ENCODE results near the gene ETS2.

ETS2 gene

DNA sequence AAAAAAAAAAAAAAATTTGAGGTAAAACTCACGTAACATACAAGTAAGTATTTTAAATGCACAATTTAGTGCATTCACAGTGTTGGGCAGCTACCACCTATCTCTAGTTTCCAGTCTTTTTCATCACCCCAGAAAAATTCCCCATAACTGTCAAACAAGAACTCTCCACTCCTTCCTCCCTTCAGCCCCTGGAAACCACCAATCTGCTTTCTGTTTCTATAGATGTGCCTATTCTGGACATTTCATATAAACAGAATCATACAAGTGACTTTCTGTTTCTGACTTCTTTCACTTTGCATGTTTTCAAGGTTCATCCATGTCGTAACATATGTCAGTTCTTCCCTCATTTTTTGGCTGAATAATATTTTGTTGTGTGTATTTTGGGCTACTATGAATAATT lies 24.9 kb upstream of the ETS2 start:
- DNase-seq (ENCODE audit: low spot score), result no peak

DNA sequence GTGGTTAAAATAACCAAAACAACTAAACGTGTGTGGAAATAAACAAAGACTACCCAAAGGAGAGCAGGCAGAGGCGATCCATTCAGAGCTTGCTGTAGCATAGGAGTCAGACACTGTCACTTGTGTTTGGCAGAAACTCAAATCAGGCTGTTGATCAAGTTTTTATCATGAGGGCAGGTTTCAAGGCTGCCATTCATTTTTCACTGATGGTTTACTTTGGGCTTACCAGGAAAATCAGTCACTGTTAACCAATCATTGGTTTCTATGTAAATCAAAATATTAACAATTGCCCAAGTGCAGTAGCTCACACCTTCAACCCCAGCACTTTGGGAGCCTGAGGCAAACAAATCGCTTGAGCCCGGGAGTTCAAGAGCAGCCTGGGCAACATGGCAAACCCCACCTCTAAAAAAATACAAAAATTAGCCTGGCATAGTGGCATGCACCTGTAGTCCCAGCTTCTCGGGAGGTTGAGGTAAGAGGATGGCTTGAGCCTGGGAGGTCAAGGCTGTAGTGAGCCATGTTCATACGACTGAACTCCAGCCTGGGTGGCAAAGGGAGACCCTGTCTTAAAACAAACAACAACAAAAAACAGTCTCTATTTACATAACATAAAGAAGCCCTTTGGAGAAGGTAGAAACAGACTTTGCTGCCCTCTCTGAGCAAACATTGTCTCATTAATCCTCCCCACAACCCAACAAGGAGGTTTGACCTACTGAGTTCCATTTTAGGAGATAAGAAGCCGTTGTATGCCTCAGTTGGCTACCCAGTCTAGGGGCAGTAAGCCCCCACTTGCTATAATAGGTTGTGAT lies 21.1 kb upstream of the ETS2 start:
- DNase-seq (ENCODE audit: low spot score), result no peak

DNA sequence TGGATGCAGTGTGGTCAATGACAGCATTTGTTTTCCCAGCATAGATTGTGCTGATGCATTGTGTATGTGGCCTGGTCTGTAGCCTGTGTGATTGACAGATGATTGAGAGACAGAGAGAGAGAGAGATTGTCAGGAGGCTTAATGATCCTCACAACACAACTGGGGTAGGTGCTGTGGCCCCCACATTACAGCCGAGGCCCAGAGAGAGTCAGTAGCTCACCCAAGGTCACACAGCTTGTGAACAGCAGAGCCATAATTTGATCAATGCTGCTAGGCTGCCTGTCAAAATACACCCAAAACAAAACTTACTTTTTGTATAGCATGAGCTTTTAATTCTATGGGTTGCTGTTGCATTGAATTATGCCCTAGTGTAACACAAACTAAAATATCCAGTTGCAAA lies 20.2 kb upstream of the ETS2 start:
- no peak for DNase-seq (ENCODE audit: low spot score)

DNA sequence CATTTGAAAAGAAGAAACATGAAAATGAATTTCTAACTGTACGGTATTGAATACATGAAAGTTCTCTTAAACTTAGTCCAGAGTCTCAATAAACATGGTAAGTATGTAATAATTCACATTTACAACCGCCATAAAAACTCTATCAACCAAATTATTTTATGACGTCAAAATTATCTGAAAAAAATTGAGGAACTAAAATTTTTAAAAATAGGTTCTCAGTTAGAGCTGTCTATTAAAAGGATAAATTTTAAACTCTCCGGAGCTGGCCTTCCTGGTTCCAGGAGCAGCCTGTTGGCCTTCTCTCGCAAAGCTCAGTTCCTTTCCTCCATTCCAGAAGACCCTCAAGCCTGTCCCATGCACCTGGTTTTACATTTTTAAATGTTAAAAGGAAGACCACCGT lies 18.7 kb upstream of the ETS2 start:
- no peak for DNase-seq (ENCODE audit: low spot score)

DNA sequence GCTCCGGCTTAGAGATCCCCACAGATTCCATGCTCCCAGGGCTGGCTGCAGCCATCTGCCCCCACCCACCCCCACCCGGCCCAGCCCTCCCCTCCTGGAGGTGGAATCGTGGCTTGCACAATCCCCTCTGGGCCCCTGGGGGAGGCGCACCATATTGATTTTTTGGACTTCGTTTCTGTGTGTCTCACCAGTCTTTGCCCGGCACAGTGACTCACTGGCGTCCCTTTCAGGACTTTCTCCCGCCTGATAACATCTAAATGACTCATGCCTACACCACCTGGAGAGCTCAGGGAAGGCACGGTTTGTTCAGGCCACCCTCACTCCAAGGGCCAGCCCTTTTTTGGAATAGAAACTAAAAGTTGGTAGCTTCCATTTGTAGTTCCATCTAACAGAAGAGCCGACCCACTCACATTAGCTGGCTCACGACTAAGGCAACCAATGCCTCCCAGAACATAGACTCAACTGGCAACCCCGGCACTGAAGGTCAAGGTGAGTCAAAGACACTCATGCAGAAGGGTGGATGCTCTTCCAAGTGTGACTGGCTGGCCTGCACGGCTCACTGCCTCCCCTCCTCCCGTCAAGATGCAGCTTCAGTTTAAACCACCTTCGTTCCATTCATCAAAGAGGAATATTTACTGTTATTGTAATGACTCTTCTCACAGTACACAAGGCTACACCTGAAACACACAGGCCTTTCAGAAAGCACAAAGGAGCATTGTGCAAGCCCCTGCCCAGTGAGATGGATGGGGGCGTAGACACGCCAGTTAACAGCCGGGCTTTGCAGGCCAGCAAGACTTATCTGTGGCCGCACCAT lies 18.1 kb upstream of the ETS2 start:
- no peak for DNase-seq (ENCODE audit: low spot score)

DNA sequence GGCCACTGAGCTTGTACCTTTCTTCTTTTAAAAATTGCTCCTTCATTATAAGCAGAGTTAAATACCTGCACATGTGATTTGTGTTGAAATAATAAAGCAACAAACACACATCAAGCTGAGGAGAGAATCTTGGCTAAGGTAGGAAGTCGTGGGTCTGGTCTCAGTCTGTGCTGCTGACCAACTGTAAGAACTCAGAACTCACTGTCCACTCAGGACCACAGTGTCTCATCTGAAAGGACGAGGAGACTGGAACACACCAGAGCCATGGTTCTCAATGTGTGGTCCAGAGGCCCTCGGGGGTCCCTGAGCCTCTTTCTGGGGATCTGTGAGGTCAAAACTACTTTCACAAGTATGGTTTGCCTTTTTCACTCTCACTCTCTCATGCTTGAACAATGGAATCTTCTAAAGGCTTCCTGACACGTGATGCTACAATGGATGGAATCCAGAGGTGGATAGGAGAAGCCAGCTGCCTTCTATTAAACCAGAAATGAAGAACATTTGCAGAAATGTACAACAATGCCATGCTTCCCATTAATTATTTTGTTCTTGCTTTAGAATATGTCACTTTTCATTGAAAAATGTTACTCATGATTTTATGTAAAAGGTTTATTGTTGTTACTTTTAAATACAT lies 17.3 kb upstream of the ETS2 start:
- no peak for DNase-seq (ENCODE audit: low spot score)

DNA sequence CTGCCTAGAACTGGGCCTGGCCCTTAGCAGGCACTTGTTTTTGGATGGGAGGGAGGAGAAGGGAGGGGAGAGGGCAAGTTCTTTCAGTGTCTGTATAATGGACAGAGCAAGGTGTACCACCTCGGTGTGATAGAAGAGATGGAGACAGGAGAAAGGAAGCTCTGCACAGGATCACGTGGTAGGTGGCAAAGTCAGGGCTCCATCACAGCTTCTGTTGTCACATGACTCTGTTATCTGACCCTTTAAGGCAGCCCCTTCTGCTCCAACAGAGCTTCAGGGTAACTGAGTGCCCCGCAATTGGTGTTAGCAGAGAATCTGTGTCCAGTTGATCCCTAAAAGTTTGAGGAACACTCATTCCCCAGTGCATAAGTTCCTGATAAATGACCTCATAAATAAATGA lies 16.5 kb upstream of the ETS2 start:
- DNase-seq (ENCODE audit: low spot score), result no peak

DNA sequence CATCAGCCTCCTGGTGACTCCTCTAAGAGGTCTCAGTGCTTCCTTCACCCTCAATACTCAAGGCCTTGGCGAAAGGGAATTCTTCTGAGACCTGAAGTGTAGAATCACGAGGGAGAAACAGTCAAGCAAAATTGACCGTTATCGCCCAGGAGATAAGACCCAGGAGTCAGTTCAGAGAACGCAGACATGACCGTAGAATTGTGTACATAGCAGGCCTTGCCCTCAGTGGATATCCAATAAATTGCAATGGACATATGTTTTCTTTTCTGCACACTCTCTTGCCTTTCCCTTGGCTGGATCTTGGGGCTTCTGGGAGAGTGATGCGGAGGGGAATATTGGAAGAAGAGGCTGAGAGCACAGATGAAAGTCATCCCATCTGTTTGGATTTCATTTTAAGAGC lies 15.7 kb upstream of the ETS2 start:
- no peak for DNase-seq (ENCODE audit: low spot score)

DNA sequence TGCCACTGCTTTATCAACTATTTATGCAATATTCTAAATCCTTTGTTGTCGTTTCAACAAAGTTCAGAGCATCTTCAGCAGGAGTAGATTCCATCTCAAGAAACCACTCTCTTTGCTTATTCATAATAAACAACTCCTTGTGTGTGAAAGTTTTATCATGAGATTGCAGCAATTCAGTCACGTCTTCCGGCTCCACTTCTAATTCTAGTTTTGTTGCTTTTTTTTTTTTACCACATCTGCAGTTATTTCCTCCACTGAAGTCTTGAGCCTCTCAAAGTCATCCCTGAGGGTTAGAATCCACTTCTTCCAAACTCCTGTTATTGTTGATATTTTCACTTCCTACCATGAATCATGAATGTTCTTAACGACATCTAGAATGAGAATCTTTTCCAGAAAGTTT lies 14.8 kb upstream of the ETS2 start:
- no peak for DNase-seq (ENCODE audit: low spot score)

DNA sequence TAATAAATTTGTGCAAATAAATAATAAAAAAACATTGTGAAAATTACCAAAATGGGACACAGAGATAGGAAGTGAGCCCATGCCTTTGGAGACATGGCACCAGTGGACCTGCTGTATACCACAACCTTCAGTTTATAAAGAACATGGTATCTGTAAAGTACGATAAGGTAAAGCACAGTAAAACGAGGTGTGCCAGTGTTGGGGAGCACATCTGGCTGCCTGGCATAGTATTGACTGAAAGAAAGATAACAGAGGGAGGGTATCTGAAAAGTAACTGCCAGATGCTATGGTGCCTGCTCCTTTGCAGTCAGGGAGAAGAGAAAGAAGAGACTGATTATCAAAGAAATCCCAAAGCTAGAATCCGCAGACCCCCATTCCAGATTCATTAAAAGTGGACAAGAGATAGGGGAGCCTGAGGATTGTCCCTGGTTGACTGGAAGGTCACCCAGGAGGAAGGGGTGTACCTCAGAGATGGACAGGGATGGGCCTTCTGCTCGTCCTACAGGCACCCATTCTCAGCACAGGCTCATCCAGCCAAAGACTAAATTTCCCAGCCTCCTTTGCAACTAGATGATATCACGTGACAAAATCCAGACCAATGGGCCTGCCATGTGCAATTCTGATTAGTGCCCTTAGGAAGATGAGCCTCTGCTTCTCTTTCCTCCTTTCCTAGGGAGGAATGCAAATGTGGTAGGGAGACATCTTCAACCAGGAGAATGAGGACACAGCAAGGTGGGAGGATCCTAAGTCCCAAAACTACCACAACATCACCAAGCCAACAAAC lies 12.9 kb upstream of the ETS2 start:
- no peak for DNase-seq (ENCODE audit: low spot score)

DNA sequence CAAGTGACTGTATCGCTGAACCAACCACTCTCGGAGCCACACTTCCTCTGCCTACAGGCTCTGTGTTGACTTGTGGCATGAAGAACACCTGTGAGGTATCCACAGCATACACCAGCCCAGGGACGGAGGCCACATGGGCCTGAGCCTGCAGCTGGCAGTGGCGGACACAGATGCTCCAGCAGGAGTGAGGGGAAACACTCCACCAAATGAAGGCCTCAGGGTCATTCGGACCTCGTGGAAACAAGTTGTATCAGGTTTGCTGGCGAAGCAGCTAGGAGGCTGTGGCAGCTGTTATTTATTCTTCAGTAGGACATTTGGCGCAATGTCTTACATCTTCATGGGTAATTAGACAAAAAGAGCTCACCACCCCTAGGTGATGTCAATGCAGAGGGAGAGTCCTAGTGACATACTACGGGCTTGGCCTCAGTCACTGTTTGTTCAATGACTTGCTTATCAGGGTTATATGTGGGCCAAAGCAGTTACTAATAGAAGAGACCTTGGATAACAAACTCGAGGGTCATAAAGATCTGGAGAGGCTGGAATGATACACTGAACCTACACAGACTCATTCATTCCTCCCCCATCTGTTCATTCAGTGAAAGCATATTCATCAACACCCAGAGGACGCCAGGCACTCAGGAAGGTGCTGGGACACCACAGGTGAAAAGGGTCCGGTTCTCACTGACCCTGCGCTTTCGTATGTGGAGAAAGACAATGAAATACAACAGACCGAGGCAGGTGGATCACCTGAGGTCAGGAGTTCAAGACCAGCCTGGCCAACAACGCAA lies 11.6 kb upstream of the ETS2 start:
- DNase-seq (ENCODE audit: low spot score), result no peak

DNA sequence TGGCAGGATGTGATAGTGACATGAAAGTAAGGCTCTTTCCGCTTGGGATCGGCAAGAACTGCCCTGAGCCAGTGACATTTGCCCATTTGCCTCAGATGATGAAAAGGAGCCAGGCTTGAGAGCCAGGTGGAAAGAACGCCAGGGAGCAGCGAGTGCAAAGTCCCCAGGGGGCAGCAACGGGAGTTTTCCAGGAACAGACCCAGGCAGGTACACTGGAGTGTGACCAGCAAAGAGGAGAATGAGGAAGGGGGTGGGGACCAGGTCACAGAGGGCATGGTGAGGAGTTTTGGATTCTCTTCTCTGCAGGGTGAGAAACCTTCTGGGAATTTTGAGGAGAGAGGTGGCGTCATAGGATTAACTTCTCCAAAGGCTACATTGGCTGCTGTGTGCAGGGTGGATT lies 10.8 kb upstream of the ETS2 start:
- no peak for DNase-seq (ENCODE audit: low spot score)

DNA sequence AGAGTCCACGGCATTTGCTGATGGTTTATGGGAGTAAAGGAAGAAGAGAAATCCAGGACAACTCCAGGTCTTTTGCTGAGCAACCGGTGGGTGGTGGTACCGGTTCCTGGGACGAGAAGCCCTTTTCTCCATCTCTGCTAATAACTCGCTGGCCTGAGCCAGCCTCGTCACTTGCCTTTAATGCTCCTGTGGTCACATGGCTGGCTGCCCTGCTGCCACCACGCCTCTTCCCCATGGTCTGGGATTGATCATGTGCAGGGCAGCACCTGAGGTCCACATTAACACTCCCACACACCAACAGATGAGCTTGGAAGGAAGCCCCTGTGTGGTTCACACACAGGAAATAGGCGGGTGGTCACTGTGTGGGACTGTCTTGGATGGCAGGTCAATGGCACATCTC lies 10.3 kb upstream of the ETS2 start:
- DNase-seq (ENCODE audit: low spot score), result no peak

DNA sequence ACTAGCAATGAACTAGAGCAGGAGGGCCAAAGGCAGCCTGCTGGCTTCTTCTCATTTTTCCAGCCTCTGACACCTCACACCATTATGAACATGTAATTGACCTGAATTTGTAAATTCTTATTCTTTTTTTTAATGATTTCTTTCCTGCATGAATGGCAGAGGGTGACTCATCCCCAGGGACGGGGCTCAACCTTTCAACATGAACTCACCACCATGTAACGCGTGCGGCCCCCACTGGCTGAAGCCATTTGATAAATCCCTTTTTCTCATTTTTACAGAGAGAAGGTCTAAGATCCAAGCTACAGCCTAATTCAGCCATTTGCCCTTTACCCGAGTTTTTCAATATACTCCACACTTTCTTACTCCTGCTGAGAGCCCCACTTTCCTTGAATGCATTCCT lies 9.3 kb upstream of the ETS2 start:
- DNase-seq (ENCODE audit: low spot score), result no peak

DNA sequence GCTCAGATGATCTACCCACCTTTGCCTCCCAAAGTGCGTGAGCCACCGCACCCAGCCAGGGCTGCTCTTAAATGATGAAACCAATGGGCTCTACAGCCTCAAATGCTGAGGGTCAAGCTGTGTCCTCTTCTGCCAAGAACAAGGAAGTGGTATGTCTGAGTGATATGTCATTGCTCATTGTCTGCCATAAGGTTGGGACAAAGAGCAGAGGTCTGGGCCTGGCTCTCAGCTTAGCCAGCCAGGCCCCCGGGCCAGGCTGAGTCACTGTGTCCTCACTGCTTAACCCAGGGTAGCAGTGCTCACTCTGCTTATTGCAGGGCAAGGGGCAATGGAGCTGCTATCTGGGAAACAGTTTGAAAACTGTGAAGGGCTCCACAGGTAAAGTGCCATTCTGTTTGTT lies 8.3 kb upstream of the ETS2 start:
- DNase-seq (ENCODE audit: low spot score), result no peak

DNA sequence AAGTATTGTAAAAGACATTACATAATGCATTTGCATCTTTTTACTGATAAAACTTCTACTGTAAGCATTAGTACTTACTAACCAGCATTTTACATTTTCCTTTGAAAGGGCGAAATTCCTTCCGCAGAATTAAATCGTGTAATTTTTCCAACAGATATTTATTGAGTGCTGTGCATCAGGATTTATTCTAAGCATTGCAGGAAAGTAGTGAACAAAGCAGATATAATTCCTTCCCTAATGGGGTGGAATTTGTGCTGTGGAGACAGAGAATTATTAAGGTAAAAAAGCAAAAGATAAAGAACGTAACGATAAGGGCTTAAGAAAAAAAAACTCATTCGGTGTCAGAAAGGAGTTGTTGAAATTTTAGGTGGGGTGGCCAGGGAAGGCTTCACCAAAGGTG lies 7.6 kb upstream of the ETS2 start:
- DNase-seq (ENCODE audit: low spot score), result no peak

DNA sequence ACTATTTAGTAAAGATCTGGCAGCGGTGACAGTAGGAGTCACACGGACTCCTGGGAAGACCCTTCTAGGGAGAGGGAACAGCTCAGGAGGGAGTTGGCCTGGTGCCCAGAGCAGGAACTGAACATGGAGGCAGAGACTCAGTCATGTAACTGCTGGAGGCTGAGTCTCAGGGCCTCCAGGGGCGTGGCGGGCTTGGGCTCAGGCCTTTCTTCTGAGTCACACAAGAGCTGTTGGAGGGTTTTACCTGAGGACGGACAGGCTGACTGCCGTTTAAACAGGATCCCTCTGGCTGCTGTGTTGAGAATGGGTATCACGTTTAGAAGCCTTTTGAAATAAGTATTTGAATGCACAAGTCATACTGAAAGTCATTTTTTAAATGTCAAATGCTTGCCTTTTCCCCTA lies 7.2 kb upstream of the ETS2 start:
- no peak for DNase-seq (ENCODE audit: low spot score)

DNA sequence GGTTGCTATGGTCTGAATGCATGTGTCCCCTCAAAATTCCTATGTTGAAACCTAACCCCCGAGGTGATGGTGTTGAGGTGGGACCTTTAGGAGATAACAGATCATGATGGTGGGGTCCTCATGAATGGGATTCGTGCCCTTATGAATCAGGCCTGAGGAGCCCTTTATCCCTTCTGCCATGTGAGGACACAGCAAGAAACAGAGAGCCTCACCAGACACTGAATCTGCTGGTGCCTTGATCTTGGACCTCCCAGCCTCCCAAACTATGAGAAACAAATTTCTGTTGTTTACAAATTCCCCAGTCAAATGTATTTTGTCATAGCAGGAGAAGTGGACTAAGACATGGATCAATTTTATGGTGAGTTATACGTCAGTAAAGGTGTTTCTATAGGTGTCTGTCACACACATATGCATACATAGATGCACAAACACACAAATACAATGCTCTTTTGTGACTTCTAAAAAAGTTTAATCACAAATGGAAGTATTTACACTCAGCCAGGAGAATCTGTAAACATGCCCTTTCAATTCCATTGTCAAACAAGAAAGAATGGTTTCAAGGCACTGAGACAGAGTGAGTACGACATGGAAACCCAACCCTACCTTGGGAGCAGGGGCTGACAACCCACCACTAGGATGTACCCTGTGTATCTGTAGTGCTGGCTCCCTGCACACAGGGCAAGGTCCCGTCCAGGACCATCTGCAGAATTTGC lies 5.5 kb upstream of the ETS2 start:
- DNase-seq (ENCODE audit: low spot score), result no peak

DNA sequence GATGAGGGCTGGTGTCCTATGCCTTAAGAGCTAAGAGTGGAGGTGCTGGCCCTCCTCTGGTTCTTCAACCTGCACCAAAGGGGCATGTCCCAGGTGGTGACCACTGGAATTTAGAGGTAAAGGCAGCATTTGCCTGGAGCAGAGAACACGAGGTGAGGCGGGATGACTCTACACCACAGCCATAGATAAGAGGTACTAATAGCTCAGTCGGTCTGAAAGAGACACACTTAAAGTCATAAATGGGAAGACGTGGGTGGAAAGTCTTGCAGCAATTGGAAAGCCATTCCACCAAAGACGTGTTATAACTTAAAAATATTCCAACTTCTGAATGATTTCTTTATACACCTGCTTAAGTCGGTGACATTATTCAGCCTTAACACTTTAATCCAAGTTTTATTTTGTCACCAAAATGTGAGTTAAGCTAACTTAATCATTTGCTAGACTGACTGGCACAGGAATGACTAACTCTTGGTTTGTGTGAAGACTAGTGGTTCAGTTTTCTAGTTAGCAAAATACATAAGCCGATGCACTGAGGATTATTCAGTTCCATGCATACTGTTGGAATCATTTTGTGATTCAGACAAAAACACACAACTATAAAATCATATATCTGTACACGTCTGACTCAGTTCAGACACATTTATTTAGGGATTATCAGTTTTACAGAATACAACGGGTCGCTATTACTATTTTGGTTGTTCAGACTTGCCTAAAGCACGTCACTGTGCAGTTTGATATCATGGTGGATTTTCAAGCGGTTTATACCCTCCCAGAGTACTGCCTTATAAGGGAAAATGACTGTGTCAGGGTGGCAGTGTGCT lies 4.6 kb upstream of the ETS2 start:
- DNase-seq (ENCODE audit: low spot score), result no peak

Data from kidney capillary endothelial cell (primary cell).